ENCODE data around the gene ADCY2.
A peak's percentile ranks its signal among the peaks of the same experiment; 100 is the strongest.

ADCY2 gene

DNA sequence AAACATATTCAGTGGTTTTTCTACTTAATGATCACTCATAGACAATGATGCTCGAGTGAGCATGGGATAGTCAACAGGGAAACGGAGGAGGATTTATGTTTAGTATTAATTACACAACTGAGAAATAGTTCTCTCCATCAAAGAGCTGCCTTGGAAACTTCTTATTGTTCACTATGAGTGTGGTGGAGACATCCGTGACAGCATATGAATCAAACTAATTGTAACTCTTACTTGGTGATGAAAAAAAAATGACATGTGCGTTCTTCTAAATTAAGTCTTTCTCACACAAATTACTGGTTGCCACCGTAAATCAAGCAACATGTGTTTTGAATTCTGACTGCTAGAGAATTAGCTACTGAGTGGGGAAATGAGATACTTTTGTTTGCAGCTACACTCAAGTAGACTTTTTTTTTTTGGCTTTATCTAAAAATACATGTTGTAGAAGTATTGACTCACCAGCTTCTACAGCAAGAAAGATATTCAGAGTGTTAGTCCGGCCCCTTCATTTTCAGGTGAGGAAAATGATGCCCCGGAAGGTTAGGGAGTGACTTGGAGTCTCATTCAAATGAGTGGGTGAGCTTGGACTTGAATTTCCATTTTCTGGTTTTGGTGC is 275.5 kb downstream of the ADCY2 start:
- DNase-seq (ENCODE audit: low read depth) = no peak
- no peak overlapping the region for H3K4me3 ChIP-seq (ENCODE audit: low read depth, low read length)
- in situ Hi-C loops (cut with HindIII; ENCODE audit: low sequenced_read_pairs) = no loop called here
- TF ChIP-seq, protein P1, sequence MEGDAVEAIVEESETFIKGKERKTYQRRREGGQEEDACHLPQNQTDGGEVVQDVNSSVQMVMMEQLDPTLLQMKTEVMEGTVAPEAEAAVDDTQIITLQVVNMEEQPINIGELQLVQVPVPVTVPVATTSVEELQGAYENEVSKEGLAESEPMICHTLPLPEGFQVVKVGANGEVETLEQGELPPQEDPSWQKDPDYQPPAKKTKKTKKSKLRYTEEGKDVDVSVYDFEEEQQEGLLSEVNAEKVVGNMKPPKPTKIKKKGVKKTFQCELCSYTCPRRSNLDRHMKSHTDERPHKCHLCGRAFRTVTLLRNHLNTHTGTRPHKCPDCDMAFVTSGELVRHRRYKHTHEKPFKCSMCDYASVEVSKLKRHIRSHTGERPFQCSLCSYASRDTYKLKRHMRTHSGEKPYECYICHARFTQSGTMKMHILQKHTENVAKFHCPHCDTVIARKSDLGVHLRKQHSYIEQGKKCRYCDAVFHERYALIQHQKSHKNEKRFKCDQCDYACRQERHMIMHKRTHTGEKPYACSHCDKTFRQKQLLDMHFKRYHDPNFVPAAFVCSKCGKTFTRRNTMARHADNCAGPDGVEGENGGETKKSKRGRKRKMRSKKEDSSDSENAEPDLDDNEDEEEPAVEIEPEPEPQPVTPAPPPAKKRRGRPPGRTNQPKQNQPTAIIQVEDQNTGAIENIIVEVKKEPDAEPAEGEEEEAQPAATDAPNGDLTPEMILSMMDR (IDR thresholded peaks at IDR 0.05; ENCODE audit: low read depth, low read length, missing control alignments) = no peak

DNA sequence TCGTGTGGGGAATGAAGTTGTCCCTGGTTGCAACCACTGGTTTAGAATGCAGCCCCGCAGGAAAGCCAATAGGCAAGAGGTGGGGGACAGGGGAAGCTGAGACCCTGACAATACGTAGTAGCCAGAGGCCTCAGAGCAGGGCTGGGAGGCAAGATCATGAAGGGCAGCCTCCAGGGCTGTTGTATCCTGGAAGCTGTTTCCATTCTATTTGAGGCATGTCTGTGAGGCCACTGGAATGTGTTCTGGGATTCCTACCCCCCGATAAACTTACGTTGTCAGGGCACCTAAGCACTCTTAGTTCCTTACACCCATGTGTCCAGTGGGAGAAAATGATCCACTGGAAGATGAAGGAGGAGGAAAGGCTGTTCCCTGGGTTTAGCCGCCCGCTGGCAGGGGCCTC is 277.7 kb downstream of the ADCY2 start:
- TF ChIP-seq, protein P1 (IDR thresholded peaks at IDR 0.05; ENCODE audit: low read depth, low read length, missing control alignments) = no peak
- H3K4me3 ChIP-seq (ENCODE audit: low read depth, low read length) = no peak overlapping the region
- in situ Hi-C loops (cut with HindIII; ENCODE audit: low sequenced_read_pairs) = no loop called here
- no peak for DNase-seq (ENCODE audit: low read depth)

DNA sequence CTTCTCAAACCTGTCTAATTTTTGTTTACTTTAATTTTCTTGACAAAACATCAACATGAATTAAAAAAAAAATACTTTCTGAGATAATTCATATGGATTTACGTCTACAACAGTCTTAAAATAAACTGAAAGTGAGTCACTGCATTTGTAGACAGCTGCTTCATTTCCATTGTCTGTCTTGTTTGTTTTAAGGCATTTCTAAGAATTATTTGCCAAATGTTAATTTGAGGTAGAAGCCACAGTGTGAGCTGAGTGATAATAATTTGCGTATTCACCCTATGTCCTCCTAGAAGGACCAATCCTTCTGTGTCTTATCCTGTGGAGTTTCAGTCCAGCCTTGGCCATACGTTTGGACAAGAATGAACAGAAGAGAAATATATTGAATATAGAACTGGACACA is 280.5 kb downstream of the ADCY2 start:
- H3K4me3 ChIP-seq (ENCODE audit: low read depth, low read length) = no peak overlapping the region
- in situ Hi-C loops (cut with HindIII; ENCODE audit: low sequenced_read_pairs) = no loop called here
- DNase-seq (ENCODE audit: low read depth) = peak; percentile 3
- TF ChIP-seq, protein P1 (IDR thresholded peaks at IDR 0.05; ENCODE audit: low read depth, low read length, missing control alignments) = no peak

DNA sequence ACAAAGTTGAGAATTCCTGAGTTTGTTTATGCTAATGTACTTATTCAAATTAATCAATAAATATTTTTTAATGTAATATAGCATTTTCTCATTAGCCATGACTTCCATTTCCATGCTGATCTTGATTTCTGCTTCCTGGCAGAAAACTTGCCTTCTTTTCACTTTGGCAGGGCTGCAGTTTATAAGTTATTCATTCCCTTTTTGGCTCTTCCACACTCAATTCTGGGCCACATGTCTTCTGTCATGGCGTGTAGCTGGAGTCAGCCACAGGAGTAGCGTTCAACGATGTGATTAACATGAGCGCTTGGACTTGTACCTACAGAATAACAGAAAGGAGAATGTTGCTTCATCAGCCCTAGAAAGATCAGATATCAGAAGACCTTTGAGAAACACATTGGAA is 282.1 kb downstream of the ADCY2 start:
- DNase-seq (ENCODE audit: low read depth) = no peak
- TF ChIP-seq, protein P1 (IDR thresholded peaks at IDR 0.05; ENCODE audit: low read depth, low read length, missing control alignments) = no peak
- in situ Hi-C loops (cut with HindIII; ENCODE audit: low sequenced_read_pairs) = no loop called here
- H3K4me3 ChIP-seq (ENCODE audit: low read depth, low read length) = no peak overlapping the region

DNA sequence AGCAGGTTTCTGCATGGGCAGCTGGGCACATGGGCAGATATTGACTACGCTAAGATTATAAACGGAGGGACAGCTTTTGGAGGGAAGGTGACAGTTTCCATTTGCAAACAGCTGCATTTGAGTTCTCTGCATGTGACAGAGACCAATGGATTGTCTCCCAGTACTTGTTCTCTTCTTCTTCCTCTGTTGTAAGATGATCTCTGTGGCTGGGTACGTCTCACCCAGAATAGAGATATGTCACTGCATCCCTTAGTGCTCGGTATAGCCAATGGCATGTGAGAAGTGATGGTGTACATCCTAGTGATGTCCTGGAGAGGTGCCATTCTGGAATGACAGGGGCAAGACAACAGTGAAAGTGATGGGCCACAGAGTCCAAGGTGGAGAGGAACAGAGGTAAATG is 283.7 kb downstream of the ADCY2 start:
- TF ChIP-seq, protein P1 (IDR thresholded peaks at IDR 0.05; ENCODE audit: low read depth, low read length, missing control alignments) = no peak
- in situ Hi-C loops (cut with HindIII; ENCODE audit: low sequenced_read_pairs) = no loop called here
- no peak for DNase-seq (ENCODE audit: low read depth)
- no peak overlapping the region for H3K4me3 ChIP-seq (ENCODE audit: low read depth, low read length)

DNA sequence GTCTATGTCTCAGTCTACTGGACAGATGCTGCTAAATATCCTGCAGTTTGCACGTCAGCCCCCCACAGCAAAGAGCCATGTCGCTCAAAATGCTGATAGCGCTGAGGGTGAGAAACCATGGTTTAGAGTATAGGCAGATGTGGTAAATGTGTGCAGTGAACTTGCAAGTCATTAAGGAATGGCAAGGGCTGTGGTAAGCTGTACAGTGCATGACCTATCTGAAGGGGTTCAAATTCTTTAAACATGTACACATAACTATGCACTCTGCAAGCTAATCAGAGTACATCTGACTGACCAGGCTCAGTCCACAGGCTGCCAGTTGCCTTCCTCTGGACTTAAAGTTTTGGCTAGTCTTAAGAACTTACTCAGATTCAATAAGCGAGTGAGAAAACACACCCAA is 284.3 kb downstream of the ADCY2 start:
- TF ChIP-seq, protein P1 (IDR thresholded peaks at IDR 0.05; ENCODE audit: low read depth, low read length, missing control alignments) = no peak
- H3K4me3 ChIP-seq (ENCODE audit: low read depth, low read length) = no peak overlapping the region
- DNase-seq (ENCODE audit: low read depth) = no peak
- in situ Hi-C loops (cut with HindIII; ENCODE audit: low sequenced_read_pairs) = no loop called here

Measured in astrocyte of the cerebellum (primary cell).